HL-60/S4 (cell line): ENCODE measurements around the gene TEX30.

Experiments used
- in situ Hi-C: fragments of 300-500 bp; cut with MboI; formaldehyde crosslinking; loops from 2 replicates; pipeline ENCODE4 v1.14.3; 2022; ENCODE audit warnings: low sequenced_read_pairs

Gene TEX30

DNA sequence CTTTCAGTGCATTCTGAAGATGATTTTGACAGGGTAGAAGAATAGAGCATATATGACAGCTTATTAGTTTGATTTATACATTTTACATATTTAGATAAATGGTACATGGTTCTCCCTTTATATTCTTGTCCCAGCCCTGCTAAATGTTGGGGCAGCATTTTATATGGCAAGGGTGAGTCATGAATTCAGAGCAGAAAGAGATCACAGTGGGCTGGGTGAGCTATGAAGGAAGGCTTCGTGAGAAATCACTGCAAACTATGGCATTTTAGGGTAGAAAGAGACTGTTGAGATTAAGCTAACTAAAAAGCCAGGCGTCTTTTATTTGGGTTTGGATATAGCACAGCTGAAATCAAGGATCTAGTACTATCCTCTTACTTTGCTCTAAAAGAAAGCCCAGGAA, 54.8 kb downstream of the TEX30 start:
- in situ Hi-C loops, result no loop called here
